ENCODE measurements around the gene CASP12.

DNA sequence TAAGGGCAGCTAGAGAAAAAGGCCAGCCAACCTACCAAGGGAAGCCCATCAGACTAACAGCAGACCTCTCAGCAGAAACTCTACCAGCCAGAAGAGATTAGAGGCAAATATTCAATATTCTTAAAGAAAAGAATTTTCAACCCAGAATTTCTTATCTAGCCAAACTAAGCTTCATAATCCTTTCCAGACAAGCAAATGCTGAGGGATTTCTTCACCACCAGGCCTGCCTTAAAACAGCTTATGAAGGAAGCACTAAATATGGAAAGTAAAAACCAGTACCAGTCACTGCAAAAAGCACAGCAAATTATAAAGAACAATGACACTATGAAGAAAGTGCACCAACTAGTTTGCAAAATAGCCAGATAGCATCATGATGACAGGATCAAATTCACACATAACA lies 30.6 kb upstream of the CASP12 start:
- TF ChIP-seq POLR2A (IDR thresholded peaks at IDR 0.05) = no peak
- TF ChIP-seq, protein P1, sequence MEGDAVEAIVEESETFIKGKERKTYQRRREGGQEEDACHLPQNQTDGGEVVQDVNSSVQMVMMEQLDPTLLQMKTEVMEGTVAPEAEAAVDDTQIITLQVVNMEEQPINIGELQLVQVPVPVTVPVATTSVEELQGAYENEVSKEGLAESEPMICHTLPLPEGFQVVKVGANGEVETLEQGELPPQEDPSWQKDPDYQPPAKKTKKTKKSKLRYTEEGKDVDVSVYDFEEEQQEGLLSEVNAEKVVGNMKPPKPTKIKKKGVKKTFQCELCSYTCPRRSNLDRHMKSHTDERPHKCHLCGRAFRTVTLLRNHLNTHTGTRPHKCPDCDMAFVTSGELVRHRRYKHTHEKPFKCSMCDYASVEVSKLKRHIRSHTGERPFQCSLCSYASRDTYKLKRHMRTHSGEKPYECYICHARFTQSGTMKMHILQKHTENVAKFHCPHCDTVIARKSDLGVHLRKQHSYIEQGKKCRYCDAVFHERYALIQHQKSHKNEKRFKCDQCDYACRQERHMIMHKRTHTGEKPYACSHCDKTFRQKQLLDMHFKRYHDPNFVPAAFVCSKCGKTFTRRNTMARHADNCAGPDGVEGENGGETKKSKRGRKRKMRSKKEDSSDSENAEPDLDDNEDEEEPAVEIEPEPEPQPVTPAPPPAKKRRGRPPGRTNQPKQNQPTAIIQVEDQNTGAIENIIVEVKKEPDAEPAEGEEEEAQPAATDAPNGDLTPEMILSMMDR (IDR thresholded peaks at IDR 0.05) = no peak

Data from ovary (tissue), 3 donors.